Astrocyte (in vitro differentiated cells and primary cell): ENCODE measurements around the gene ATP5IF1. TPM values are rescaled to one million over a fixed set of nuclear protein-coding genes. Genes with fewer than 3 reads are reported as not detected.

Experiments used
- DNase-seq: peaks from one replicate; pipeline ENCODE4 v3.0.0-alpha.2; 2010; ENCODE audit warnings: low read depth
- FAIRE-seq: peaks from 2 replicates; lab custom pipeline; 2011; peaks lifted over from hg19 to GRCh38; lab: Jason Lieb, UNC
- H2AFZ ChIP-seq: 2 replicates; pipeline ENCODE4 v1.6.0; 2012; ENCODE audit warnings: low read depth, low read length, inconsistent platforms
- H3K27ac ChIP-seq: 2 replicates; pipeline ENCODE4 v1.5.1; 2011; ENCODE audit warnings: low read depth, low read length, inconsistent platforms
- H3K27me3 ChIP-seq: 2 replicates; pipeline ENCODE4 v1.6.0; 2011; ENCODE audit warnings: low read length, inconsistent platforms; ENCODE audit not compliant: insufficient read depth
- H3K36me3 ChIP-seq: 2 replicates; pipeline ENCODE4 v1.5.1; 2011; ENCODE audit warnings: low read length, inconsistent platforms; ENCODE audit not compliant: insufficient read depth
- H3K4me1 ChIP-seq: 2 replicates; pipeline ENCODE4 v1.5.1; 2011; ENCODE audit warnings: low read length, inconsistent platforms; ENCODE audit not compliant: insufficient read depth
- H3K4me2 ChIP-seq: 2 replicates; pipeline ENCODE4 v1.6.0; 2012; ENCODE audit warnings: low read length, inconsistent platforms
- H3K4me3 ChIP-seq: 2 replicates; pipeline ENCODE4 v1.5.1; 2011; ENCODE audit warnings: low read depth, mild to moderate bottlenecking, low read length, inconsistent platforms; ENCODE audit not compliant: insufficient read depth
- H3K79me2 ChIP-seq: 2 replicates; pipeline ENCODE4 v1.6.0; 2012; ENCODE audit warnings: mild to moderate bottlenecking, low read length, inconsistent platforms; ENCODE audit not compliant: insufficient read depth
- H3K9ac ChIP-seq: 2 replicates; pipeline ENCODE4 v1.6.0; 2012; ENCODE audit warnings: mild to moderate bottlenecking, low read length, inconsistent platforms
- H3K9me3 ChIP-seq: 2 replicates; pipeline ENCODE4 v1.5.1; 2012; ENCODE audit warnings: low read depth, mild to moderate bottlenecking, low read length, inconsistent platforms; ENCODE audit not compliant: insufficient read depth
- H4K20me1 ChIP-seq: 2 replicates; pipeline ENCODE4 v1.6.0; 2012; ENCODE audit warnings: low read length, inconsistent platforms; ENCODE audit not compliant: insufficient read depth
- H3K27ac Mint-ChIP-seq: one replicate; pipeline ENCODE4 v1.8.0; 2021; ENCODE audit warnings: mild to moderate bottlenecking, mixed read lengths; ENCODE audit not compliant: unreplicated experiment
- H3K27me3 Mint-ChIP-seq: one replicate; pipeline ENCODE4 v1.8.0; 2021; ENCODE audit warnings: low read depth, mixed read lengths; ENCODE audit not compliant: unreplicated experiment
- H3K36me3 Mint-ChIP-seq: one replicate; pipeline ENCODE4 v1.8.0; 2021; ENCODE audit warnings: low read depth, mixed read lengths; ENCODE audit not compliant: unreplicated experiment
- H3K4me1 Mint-ChIP-seq: one replicate; pipeline ENCODE4 v1.8.0; 2021; ENCODE audit warnings: low read depth, mixed read lengths; ENCODE audit not compliant: unreplicated experiment
- H3K4me3 Mint-ChIP-seq: one replicate; pipeline ENCODE4 v1.8.0; 2021; ENCODE audit warnings: mild to moderate bottlenecking, moderate library complexity, mixed read lengths; ENCODE audit not compliant: unreplicated experiment
- H3K9me3 Mint-ChIP-seq: one replicate; pipeline ENCODE4 v1.8.0; 2021; ENCODE audit warnings: mild to moderate bottlenecking, mixed read lengths; ENCODE audit not compliant: unreplicated experiment
- EZH2 ChIP-seq: IDR thresholded peaks from 2 replicates; pipeline ENCODE4 v1.6.1; 2012; ENCODE audit warnings: mild to moderate bottlenecking, low read length, inconsistent platforms; ENCODE audit not compliant: insufficient read depth
- total RNA-seq: library from RNA; stranded (reverse); gene quantifications from 2 replicates; pipeline ENCODE4 v1.2.1, GENCODE V29; 2021
- TF ChIP-seq, protein P1 (sequence below): IDR thresholded peaks from 2 replicates; pipeline ENCODE4 v1.5.1; 2011; ENCODE audit warnings: low read depth, mild to moderate bottlenecking, inconsistent platforms, low read length, moderate library complexity; ENCODE audit not compliant: insufficient read depth

Gene ATP5IF1
- total RNA-seq, 1 donor from 2014 or later = 160 TPM

DNA sequence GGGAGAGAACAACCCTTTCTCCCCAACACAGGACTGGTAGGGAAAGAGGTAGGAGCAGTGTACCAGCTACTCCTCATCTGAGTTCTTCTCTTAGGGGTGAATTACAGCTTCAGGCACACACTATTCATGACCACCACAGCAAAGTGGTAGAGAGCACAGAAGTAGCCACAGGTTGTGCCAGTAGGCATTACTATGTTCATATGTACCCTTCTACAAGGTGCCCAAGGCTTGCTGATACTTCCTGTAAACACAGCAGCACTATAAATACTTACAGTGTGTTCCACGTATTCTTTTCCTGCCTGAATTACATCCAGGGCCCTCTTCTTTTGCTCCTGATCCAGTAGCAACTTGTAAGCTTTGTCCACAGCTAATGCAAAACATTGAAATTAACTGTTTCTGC lies 26.2 kb upstream of the ATP5IF1 start:
- DNase-seq = no peak
- Mint-ChIP-seq H3K27me3 (no peaks in the 10 kb centered on the region), H3K4me3 (no peak overlapping the region), H3K27ac (no peak overlapping the region), H3K9me3 (no peaks in the 10 kb centered on the region), H3K4me1 (no peaks in the 10 kb centered on the region), H3K36me3 (no peaks in the 10 kb centered on the region)
- TF ChIP-seq EZH2 = no peak
- TF ChIP-seq, protein P1, sequence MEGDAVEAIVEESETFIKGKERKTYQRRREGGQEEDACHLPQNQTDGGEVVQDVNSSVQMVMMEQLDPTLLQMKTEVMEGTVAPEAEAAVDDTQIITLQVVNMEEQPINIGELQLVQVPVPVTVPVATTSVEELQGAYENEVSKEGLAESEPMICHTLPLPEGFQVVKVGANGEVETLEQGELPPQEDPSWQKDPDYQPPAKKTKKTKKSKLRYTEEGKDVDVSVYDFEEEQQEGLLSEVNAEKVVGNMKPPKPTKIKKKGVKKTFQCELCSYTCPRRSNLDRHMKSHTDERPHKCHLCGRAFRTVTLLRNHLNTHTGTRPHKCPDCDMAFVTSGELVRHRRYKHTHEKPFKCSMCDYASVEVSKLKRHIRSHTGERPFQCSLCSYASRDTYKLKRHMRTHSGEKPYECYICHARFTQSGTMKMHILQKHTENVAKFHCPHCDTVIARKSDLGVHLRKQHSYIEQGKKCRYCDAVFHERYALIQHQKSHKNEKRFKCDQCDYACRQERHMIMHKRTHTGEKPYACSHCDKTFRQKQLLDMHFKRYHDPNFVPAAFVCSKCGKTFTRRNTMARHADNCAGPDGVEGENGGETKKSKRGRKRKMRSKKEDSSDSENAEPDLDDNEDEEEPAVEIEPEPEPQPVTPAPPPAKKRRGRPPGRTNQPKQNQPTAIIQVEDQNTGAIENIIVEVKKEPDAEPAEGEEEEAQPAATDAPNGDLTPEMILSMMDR = no peak
- peaks cover 6% of the 10 kb centered on the region for H3K79me2 ChIP-seq
- H4K20me1 ChIP-seq = peaks cover 3% of the 10 kb centered on the region
- H3K9ac ChIP-seq = no peak overlapping the region
- peaks cover 30% of the 10 kb centered on the region for H3K36me3 ChIP-seq
- H3K27me3 ChIP-seq = no peaks in the 10 kb centered on the region
- no peak overlapping the region for H3K4me2 ChIP-seq
- H2AFZ ChIP-seq = no peak overlapping the region
- H3K9me3 ChIP-seq = no peaks in the 10 kb centered on the region
- H3K27ac ChIP-seq = no peak overlapping the region
- FAIRE-seq = no peak
- H3K4me3 ChIP-seq = no peak overlapping the region
- H3K4me1 ChIP-seq = no peaks in the 10 kb centered on the region

DNA sequence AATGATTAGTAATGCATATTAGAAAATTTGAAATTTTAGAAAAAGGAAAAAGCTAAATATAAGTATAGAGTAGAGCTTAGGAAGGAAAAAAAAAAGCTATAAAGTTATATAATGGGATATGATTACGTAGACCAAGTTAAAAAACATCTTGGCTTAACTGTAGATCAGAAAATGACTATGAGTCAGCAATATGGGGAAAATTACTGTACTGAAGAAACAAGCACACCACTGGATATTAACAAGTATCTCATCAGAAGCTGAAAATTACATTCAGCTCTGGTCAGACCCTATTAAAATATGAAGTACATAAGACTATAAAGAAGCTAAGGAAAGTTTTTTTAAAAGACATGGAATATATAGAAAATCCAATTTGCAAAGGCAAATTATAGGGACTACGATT lies 22.6 kb upstream of the ATP5IF1 start:
- no peaks in the 10 kb centered on the region for H3K9me3 ChIP-seq
- H3K27me3 ChIP-seq = no peaks in the 10 kb centered on the region
- no peak overlapping the region for H3K4me2 ChIP-seq
- H4K20me1 ChIP-seq = peaks cover 3% of the 10 kb centered on the region
- H3K36me3 Mint-ChIP-seq = no peaks in the 10 kb centered on the region
- no peak overlapping the region for H2AFZ ChIP-seq
- no peaks in the 10 kb centered on the region for H3K4me1 Mint-ChIP-seq
- DNase-seq (no peak), FAIRE-seq (no peak)
- no peaks in the 10 kb centered on the region for H3K4me1 ChIP-seq
- TF ChIP-seq, protein P1 = no peak
- TF ChIP-seq EZH2 = no peak
- no peak overlapping the region for H3K4me3 Mint-ChIP-seq
- no peaks in the 10 kb centered on the region for H3K9me3 Mint-ChIP-seq
- H3K36me3 ChIP-seq = peaks cover 21% of the 10 kb centered on the region
- H3K27ac ChIP-seq = no peak overlapping the region
- H3K4me3 ChIP-seq = no peak overlapping the region
- no peak overlapping the region for H3K27ac Mint-ChIP-seq
- no peaks in the 10 kb centered on the region for H3K27me3 Mint-ChIP-seq
- H3K79me2 ChIP-seq = peaks cover 6% of the 10 kb centered on the region
- no peak overlapping the region for H3K9ac ChIP-seq

DNA sequence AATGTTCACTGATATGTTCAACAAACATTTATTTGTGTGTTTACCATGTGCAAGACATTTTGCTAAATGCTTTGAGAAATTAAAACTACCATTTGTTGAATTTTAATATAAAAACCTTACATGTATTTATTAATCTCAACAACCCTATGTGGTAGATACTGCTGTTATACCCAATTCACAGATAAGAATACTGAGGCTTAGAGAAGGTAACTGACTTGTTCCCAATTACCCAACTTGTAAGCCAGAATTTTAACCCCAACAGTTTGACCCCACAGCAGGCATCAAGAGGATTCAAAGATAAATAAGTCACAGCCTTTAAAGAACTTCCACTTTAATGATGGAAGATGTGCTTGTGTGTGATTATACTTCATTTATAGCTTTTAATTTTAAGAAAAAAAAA lies 6.8 kb upstream of the ATP5IF1 start:
- FAIRE-seq = no peak
- no peaks in the 10 kb centered on the region for H3K27me3 ChIP-seq
- Mint-ChIP-seq H3K9me3 (no peaks in the 10 kb centered on the region), H3K36me3 (peaks cover 4% of the 10 kb centered on the region), H3K27me3 (no peaks in the 10 kb centered on the region), H3K4me1 (peaks cover 13% of the 10 kb centered on the region), H3K4me3 (no peak overlapping the region), H3K27ac (no peak overlapping the region)
- no peak overlapping the region for H3K9ac ChIP-seq
- H2AFZ ChIP-seq = no peak overlapping the region
- H3K4me1 ChIP-seq = peaks cover 8% of the 10 kb centered on the region
- no peak overlapping the region for H3K4me2 ChIP-seq
- H3K79me2 ChIP-seq = peaks cover 51% of the 10 kb centered on the region
- no peak overlapping the region for H3K27ac ChIP-seq
- no peak for DNase-seq
- H3K9me3 ChIP-seq = no peaks in the 10 kb centered on the region
- peaks cover 31% of the 10 kb centered on the region for H3K36me3 ChIP-seq
- H3K4me3 ChIP-seq = no peak overlapping the region
- no peak for TF ChIP-seq EZH2
- TF ChIP-seq, protein P1 = no peak
- H4K20me1 ChIP-seq = peaks cover 18% of the 10 kb centered on the region
